ENCODE measurements around the gene GLI3. TPM values are rescaled to one million over a fixed set of nuclear protein-coding genes. Genes with fewer than 3 reads are reported as not detected.

Gene GLI3
- total RNA-seq, 1 experiment from 2014 or later: 45.0 TPM

DNA sequence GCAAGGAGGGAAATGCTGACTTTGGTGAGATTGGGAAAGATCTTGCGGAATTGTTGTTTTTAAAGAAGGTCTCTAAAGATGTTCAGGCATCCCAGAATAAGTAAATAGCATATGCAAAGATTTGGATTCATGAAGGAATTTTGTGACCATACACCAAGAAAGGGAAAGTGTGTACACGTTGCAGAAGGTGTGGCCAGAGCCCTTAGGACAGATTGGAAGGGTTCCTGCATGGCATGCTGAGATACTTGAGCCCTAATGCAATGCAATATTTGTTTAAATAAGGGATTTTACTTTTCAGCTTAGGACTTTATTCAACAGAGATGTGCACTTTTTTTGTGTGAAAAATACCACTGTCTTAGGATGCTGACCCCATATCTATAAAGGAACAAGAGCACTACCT lies 314.6 kb downstream of the GLI3 start:
- Histone ChIP-seq H3K4me1 (ENCODE audit: insufficient read depth, low read length) (no peaks in the 10 kb centered on the region), H3K9ac (ENCODE audit: extremely low read depth, insufficient read length, low read length) (no peak overlapping the region), H4K8ac (replicated peaks; ENCODE audit: insufficient read length, low read depth, low read length) (no peak overlapping the region), H2BK15ac (ENCODE audit: low read depth, low read length) (no peak overlapping the region), H3K9me3 (ENCODE audit: control insufficient read depth, low read depth, low read length) (no peaks in the 10 kb centered on the region), H3K79me2 (ENCODE audit: insufficient read depth, low read length) (no peaks in the 10 kb centered on the region), H3K4ac (ENCODE audit: low read depth, low read length) (no peak overlapping the region), H3K18ac (ENCODE audit: insufficient read length, low read depth, low read length) (no peak overlapping the region), H3K79me1 (ENCODE audit: insufficient read depth, low read depth, low read length, poor library complexity, severe bottlenecking) (no peaks in the 10 kb centered on the region), H2BK5ac (ENCODE audit: insufficient read length, low read length) (no peak overlapping the region), H3K27ac (ENCODE audit: insufficient read length, low read depth, low read length) (no peak overlapping the region), H4K91ac (ENCODE audit: insufficient read length, low read depth, low read length) (no peak overlapping the region), H3K27me3 (ENCODE audit: insufficient read depth, low read length) (no peaks in the 10 kb centered on the region), H2BK120ac (ENCODE audit: low read depth, low read length, poor library complexity, severe bottlenecking) (no peak overlapping the region), H3K4me2 (ENCODE audit: insufficient read depth, insufficient read length, low read length) (no peak overlapping the region), H3K14ac (ENCODE audit: insufficient read depth, low read length) (no peak overlapping the region), H2BK12ac (ENCODE audit: insufficient read length, low read depth, low read length) (no peak overlapping the region), H3K23ac (ENCODE audit: insufficient read length, low read depth, low read length) (no peak overlapping the region), H3K23me2 (ENCODE audit: insufficient read length, low read depth, low read length, poor library complexity, severe bottlenecking) (no peaks in the 10 kb centered on the region), H2BK20ac (ENCODE audit: low read depth, low read length, poor library complexity, severe bottlenecking) (no peak overlapping the region), H2AFZ (ENCODE audit: low read length) (no peak overlapping the region), H2AK5ac (ENCODE audit: insufficient read length, low read length) (no peak overlapping the region), H4K5ac (ENCODE audit: insufficient read length, low read depth, low read length) (no peak overlapping the region), H3K56ac (ENCODE audit: insufficient read length, low read depth, low read length) (no peak overlapping the region), H3T11ph (ENCODE audit: low read length) (no peak overlapping the region), H4K20me1 (ENCODE audit: control insufficient read depth, insufficient read depth, insufficient read length) (no peaks in the 10 kb centered on the region)
- Mint-ChIP-seq H3K9me3 (no peaks in the 10 kb centered on the region), H3K27me3 (ENCODE audit: low read depth) (no peaks in the 10 kb centered on the region; the same call in 1 of the 2 replicates), H3K4me1 (no peaks in the 10 kb centered on the region), H3K36me3 (ENCODE audit: insufficient read depth in 1 of 3, low read depth in 3 of 3) (no peaks in the 10 kb centered on the region), H3K27ac (no peak overlapping the region), H3K4me3 (no peak overlapping the region)
- WGBS (ENCODE audit: extremely low coverage, insufficient read length, low lambda C conversion rate): 100% methylated on average over 1 of the region's 2 CpGs
- TF ChIP-seq, protein P1, sequence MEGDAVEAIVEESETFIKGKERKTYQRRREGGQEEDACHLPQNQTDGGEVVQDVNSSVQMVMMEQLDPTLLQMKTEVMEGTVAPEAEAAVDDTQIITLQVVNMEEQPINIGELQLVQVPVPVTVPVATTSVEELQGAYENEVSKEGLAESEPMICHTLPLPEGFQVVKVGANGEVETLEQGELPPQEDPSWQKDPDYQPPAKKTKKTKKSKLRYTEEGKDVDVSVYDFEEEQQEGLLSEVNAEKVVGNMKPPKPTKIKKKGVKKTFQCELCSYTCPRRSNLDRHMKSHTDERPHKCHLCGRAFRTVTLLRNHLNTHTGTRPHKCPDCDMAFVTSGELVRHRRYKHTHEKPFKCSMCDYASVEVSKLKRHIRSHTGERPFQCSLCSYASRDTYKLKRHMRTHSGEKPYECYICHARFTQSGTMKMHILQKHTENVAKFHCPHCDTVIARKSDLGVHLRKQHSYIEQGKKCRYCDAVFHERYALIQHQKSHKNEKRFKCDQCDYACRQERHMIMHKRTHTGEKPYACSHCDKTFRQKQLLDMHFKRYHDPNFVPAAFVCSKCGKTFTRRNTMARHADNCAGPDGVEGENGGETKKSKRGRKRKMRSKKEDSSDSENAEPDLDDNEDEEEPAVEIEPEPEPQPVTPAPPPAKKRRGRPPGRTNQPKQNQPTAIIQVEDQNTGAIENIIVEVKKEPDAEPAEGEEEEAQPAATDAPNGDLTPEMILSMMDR (conservative IDR thresholded peaks at IDR 0.05): no peak
- DNase-seq: no peak
